IPS DF 6.9 (cell line): ENCODE data around the gene NETO2.

Experiments
- DNase-seq: peaks from one replicate; pipeline ENCODE4 v3.0.0-alpha.2; 2013; ENCODE audit warnings: low read depth, low spot score
- H3K27ac ChIP-seq: one replicate; pipeline ENCODE4 v1.5.1; 2013; ENCODE audit warnings: low read length, control low read depth
- H3K27me3 ChIP-seq: 2 replicates; pipeline ENCODE4 v1.6.1; 2013; ENCODE audit warnings: mild to moderate bottlenecking, low read length; ENCODE audit not compliant: control insufficient read depth, insufficient read depth
- H3K36me3 ChIP-seq: 2 replicates; pipeline ENCODE4 v1.6.1; 2013; ENCODE audit warnings: low read length; ENCODE audit not compliant: control insufficient read depth, insufficient read depth
- H3K4me1 ChIP-seq: 2 replicates; pipeline ENCODE4 v1.6.1; 2013; ENCODE audit warnings: low read length; ENCODE audit not compliant: control insufficient read depth, insufficient read depth
- H3K4me3 ChIP-seq: 2 replicates; pipeline ENCODE4 v1.5.1; 2013; ENCODE audit warnings: mild to moderate bottlenecking, low read length
- H3K9me3 ChIP-seq: 2 replicates; pipeline ENCODE4 v1.6.1; 2013; ENCODE audit warnings: low read length, inconsistent platforms; ENCODE audit not compliant: control insufficient read depth, insufficient read depth
- WGBS: extraction: QIAGEN DNeasy Blood & Tissue Kit; methylation state at CpG from one replicate; pipeline ENCODE4 v1.1.7; 2013; ENCODE audit warnings: mixed read lengths, missing lambda C conversion rate; ENCODE audit not compliant: insufficient read length, insufficient coverage; 5-methylcytosine and 5-hydroxymethylcytosine counted together

Gene NETO2

GRCh38 chr16:47033176-47033575, 110.6 kb downstream of the NETO2 start:
- WGBS: no CpG with 5 or more reads among the region's 3 CpGs
- no peak for DNase-seq
- Histone ChIP-seq H3K4me3 (no peak overlapping the region), H3K36me3 (no peaks in the 10 kb centered on the region), H3K9me3 (no peaks in the 10 kb centered on the region), H3K27me3 (peaks cover under 1% of the 10 kb centered on the region; the same call in 1 of the 2 replicates), H3K4me1 (no peaks in the 10 kb centered on the region; the same call in 1 of the 2 replicates), H3K27ac (no peak overlapping the region)

- Histone ChIP-seq H3K9me3 (no peaks in the 10 kb centered on the region), H3K36me3 (no peaks in the 10 kb centered on the region), H3K27ac (no peak overlapping the region), H3K27me3 (no peaks in the 10 kb centered on the region), H3K4me1 (no peaks in the 10 kb centered on the region), H3K4me3 (no peak overlapping the region)
- no peak for DNase-seq
- whole genome bisulfite sequencing: no CpG with 5 or more reads among the region's 3 CpGs
Measured at GRCh38 chr16:47029724-47030123, 114.0 kb downstream of the NETO2 start.

- WGBS: no CpG with 5 or more reads among the region's 6 CpGs
- Histone ChIP-seq H3K9me3 (no peaks in the 10 kb centered on the region), H3K4me1 (no peaks in the 10 kb centered on the region), H3K27me3 (no peaks in the 10 kb centered on the region), H3K4me3 (no peak overlapping the region), H3K36me3 (no peaks in the 10 kb centered on the region), H3K27ac (no peak overlapping the region)
- no peak for DNase-seq
Measured at GRCh38 chr16:47028767-47029377, 114.9 kb downstream of the NETO2 start.
